HG02763 (cell line): ENCODE results near the gene C2orf76.
A peak's percentile ranks its signal among the peaks of the same experiment; 100 is the strongest.

Source experiments
- ATAC-seq: cut with Tn5 transposase; IDR thresholded peaks from one replicate; pipeline ENCODE4 v1.9.1; 2021; ENCODE audit warnings: mild to moderate bottlenecking, moderate library complexity; ENCODE audit not compliant: unreplicated experiment

Gene C2orf76

DNA sequence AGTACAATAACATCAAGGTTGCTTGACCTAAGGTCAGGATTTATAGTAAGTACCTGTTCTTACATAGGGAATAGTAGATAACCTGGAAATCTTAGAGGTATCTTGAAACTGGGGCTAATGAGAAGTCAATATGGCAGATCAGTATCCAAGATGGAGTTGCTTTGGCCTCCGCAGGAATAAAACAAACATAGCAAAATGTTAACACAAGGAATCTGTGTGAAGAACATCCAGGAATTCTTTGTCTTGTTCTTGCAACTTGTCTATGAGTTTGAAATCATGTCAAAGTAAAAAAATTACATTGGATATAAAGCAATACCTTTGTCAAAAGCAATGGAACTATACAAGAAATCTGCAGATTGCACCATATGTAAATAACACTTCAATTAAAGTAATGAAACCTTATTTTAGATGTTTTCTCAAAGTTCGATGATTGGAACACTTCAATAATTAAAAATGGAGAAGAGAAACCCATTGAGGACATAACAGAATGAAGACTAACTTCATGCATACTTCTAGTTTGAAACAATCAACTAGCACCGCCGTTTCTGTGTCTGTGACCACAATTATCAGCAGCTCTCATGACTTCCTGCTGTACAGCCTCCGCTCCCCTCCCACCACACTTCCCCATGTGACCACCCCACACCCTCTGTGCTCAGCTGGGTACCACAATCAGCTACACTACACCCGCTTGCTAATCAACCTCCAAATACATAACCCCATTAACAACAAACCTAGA lies 27.6 kb downstream of the C2orf76 start:
- ATAC-seq = peak; percentile 100

DNA sequence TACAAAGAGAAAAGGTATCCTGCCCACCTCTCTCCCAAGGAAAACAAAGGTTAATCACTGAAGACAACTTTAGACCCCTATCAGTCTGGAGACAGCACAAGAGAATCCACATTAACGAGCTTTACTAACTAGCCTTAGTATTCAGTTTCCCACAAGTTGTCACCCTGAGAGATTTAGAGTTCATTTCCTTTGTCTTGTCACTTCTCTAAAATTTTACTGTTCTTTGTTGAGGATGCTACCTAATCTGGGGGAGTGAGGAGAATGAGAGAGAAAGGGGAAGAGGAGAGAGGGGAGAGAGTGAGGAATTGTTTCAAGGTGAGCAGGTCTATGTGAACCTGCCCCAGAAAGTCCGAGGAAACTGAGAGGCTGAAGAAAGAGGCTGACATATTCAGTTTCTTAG lies 28.4 kb downstream of the C2orf76 start:
- ATAC-seq = no peak

DNA sequence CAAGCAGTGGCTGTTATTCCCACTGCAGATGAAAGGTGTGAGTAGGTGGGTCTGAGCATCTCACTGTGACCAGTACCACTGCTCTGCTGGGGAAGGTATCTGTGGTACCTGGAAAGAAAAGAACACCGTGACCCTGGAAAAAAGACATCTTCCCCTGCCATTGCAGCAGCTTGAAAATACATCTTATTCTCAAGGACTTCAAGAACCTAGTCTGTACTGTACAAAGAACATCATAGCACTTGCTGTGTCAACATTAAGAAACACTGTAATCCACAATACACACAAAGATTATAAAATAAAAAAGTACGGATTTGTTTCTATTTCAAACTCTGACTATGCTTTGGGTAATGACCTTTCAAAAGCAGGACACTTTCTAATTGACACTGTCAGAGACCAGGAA lies 28.9 kb downstream of the C2orf76 start:
- ATAC-seq = no peak

GRCh38 chr2:119333833-119334232 lies 32.8 kb downstream of the C2orf76 start:
- ATAC-seq = no peak

DNA sequence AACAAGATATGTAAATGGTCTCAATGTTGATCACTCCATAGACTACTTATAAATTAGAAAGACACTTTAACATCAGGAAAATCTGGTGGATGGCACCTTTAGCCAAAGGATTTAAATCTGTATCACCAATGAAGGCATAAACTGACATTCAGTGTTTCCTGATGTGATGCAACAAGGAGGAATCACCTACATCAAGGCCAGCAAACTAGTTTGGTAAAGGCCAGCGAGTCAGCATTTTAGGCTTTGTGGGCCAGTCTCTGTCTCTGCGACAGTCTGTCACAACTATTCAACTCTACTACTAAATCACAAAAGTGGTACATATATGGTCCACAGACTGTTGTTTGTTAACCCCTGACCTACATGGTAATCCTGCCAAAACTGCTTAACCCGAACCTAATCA lies 33.3 kb downstream of the C2orf76 start:
- no peak for ATAC-seq

- ATAC-seq = no peak
Observed at GRCh38 chr2:119332953-119333352, 33.7 kb downstream of the C2orf76 start.

GRCh38 chr2:119327431-119327830 lies 39.2 kb downstream of the C2orf76 start:
- no peak for ATAC-seq

DNA sequence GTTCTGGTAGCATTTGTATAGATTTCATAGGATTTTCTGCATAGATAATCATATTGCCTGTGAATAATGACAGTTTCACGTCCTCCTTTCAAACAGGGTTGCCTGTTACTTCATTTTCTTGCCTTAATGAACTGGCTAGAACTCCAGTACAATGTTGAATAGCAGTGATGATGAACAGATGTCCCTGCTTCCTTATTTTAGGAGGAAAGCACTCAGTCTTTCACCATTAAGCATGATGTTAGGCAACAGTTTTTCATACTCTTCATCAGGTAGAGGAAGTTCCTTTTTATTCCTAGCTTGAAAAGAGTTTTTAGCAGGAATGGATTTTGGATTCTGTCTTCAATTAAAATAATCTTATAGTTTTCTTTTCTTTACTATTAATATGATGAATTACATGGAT lies 39.7 kb downstream of the C2orf76 start:
- no peak for ATAC-seq

GRCh38 chr2:119324685-119325270 lies 41.9 kb downstream of the C2orf76 start:
- ATAC-seq = no peak

- no peak for ATAC-seq
Observed at GRCh38 chr2:119323459-119323858, 43.2 kb downstream of the C2orf76 start.

GRCh38 chr2:119319593-119319992 lies 47.0 kb downstream of the C2orf76 start:
- ATAC-seq = no peak

- ATAC-seq = no peak
Observed at GRCh38 chr2:119317554-119317953, 49.1 kb downstream of the C2orf76 start.

DNA sequence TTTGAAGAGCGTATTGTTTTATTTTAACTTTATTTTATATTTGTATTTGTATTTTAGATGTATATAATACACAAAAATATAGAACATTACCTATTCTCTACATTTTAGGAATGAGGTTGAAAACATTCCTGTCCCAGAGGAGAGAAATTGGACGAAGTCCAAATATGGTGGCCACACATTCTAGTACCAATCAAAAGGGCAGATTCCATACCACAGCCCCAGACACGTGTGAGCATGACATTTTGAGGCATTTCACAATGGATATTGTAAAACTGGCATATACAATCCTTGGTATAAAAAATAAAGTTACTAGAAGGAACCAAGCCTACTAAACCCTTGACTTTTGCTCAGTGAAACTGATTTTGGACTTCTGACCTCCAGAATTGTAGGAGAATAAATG lies 50.6 kb downstream of the C2orf76 start:
- ATAC-seq = no peak

DNA sequence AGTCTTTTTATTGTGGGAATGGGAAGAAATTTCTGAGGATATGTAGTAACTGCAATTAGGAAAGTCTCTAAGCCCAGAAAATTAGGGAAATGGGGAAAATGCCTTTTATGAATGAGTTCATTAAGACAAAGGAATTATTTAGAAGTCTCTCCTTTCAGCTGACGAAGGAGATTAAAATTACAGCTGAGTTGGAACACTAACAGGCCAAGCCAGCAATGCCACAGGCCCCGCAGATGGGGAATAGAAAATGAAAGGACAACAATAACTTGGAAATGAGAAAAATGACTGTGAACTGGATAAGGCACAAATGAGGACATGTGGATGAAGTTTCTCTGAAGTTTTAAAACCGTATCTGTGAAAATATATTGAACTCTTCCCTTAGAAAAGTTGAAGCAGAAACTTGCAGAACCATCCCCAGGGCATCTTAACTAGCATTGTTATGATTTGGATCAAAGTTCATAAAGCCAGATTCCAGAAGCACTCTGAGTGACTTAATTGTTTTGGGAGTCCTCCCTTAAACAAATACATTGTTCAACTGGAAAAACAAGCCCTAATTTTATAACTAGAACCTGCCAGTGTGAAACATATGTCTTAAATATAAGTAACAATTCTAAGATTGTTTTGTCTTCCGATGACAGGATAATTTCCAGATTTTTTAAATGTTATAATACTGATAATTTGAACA lies 51.3 kb downstream of the C2orf76 start:
- no peak for ATAC-seq

DNA sequence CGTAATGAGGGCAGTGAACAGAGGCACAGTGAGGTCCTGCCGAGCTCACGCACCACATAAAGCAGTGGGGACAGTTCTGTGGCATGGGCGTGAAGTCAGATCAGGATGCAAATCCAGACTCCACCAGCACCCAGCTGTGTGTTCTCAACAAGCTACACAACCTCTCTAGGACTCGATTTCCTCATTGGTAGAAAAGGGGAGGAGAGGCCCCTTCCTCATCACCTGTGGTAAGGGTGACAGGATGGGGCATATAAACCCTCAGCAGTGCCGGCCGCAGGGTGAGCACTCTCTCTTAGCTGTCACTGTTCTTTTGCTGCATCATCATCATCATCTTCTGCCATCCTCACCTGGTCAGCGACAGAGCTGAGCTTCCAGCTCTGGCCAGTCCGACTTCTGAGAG lies 54.8 kb downstream of the C2orf76 start:
- ATAC-seq = no peak

GRCh38 chr2:119311371-119311770 lies 55.3 kb downstream of the C2orf76 start:
- no peak for ATAC-seq

- no peak for ATAC-seq
Observed at GRCh38 chr2:119308793-119309330, 57.8 kb downstream of the C2orf76 start.

- ATAC-seq = no peak
Observed at GRCh38 chr2:119307419-119308140, 59.1 kb downstream of the C2orf76 start.

GRCh38 chr2:119306196-119306590 lies 60.4 kb downstream of the C2orf76 start:
- ATAC-seq = no peak

DNA sequence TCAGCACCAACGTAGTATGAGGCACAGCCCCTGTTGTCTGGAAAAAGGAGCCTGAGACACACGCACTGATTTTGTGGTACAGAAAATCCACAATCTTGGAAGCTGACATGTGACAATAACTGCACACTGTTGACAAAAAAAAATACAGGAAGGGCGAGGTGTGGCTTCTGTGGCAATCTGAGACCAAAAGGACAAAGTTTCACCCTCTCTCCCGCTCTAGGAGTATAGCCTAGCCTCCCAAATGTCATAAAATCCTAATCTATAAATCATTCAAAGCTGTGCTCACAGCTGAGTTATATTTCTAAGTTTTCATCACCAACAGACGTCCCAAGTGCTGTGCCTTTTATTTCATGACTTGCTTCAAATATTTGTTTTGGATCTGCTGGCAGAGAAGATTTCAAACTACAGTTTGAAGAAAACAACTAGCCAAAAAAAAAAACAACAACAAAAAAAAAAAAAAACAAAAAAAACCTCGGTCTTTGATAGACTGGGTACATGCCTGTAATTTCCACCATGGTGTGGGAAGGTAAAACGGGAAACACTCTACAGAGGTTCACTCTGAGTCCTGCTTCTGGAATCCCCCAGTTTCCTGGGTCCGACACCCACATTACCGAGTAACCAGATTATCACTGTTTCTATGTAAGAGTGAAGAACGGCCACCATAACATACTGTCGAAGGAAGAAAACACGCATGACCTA lies 61.0 kb downstream of the C2orf76 start:
- ATAC-seq = no peak

- ATAC-seq = no peak
Observed at GRCh38 chr2:119304847-119305246, 61.8 kb downstream of the C2orf76 start.
